Stimulated activated CD4-positive, alpha-beta T cell treated with anti-CD3 and anti-CD28 coated beads, Interleukin-2, amount 100 ng/mL, for 4 hours (primary cell): ENCODE data around the gene RTCA.
"Not testable (repeated sequence)": the region's sequence is repeated elsewhere in the genome, so short reads cannot be mapped to it uniquely, and the experiment has no call there.

Source experiments
- DNase-seq: peaks from one replicate; pipeline ENCODE4 v3.0.0-alpha.2; 2020; ENCODE audit warnings: low read depth

Gene RTCA

GRCh38 chr1:100261686-100262085 is 4.3 kb upstream of the RTCA start:
- DNase-seq: no peak

DNA sequence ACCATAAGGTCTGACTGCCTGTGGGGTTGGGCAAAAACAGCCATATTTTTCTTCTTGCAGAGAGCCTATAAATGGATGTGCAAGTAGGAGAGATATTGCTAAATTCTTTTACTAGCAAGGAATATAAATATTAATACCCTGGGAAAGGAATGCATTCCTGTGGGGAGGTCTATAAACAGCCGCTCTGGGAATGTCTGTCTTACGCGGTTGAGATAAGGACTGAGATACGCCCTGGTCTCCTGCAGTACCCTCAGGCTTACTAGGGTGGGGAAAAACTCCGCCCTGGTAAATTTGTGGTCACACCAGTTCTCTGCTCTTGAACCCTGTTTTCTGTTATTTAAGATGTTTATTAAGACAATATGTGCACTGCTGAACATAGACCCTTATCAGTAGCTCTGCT is 1.9 kb upstream of the RTCA start:
- DNase-seq: not testable (repeated sequence)

DNA sequence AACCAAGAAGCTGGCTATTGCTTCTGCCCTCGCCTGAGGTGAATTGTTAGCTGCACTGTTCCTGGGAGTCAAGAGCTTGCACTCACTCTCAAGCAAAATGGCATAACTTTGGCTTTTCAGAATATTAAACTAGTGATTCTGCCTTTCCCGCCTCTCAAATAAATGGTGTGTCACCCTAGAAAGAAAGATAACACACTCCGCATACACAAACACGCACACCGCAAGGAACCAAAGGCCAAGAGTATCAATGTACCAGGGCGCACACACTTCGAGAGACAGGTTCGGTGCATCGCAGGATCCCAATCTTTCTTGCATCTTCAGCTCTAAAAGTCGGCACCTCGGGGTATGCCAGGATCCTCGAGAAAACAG is 470 bp upstream of the RTCA start:
- no peak for DNase-seq

- no peak for DNase-seq
Observed at GRCh38 chr1:100266741-100267140, 725 bp downstream of the RTCA start.

GRCh38 chr1:100267284-100267683 is 1.3 kb downstream of the RTCA start:
- no peak for DNase-seq

- DNase-seq: no peak
Observed at GRCh38 chr1:100268202-100268601, 2.2 kb downstream of the RTCA start.

- no peak for DNase-seq
Observed at GRCh38 chr1:100277866-100278265, 11.8 kb downstream of the RTCA start.

GRCh38 chr1:100279358-100279923 is 13.4 kb downstream of the RTCA start:
- DNase-seq: no peak

GRCh38 chr1:100279954-100280682 is 14.1 kb downstream of the RTCA start:
- no peak for DNase-seq

DNA sequence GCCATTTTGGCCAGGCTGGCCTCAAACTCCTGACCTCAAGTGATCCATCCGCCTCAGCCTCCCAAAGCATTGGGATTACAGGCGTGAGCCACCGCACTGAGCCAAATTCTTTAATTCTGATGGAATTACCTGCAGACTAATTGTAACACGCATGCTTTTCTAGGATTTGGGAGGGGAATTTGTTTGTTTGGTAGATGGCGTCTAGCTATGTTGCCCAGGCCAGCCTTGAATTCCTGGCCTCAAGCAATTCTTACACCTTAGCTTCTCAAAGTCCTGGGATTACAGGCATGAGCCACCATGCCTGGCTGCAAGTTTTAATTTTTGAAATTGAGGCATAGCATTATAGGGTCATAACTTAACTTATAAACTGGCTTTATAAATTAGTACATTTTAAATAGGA is 18.6 kb downstream of the RTCA start:
- no peak for DNase-seq

GRCh38 chr1:100287162-100287561 is 21.1 kb downstream of the RTCA start:
- no peak for DNase-seq

GRCh38 chr1:100290291-100290690 is 24.3 kb downstream of the RTCA start:
- DNase-seq: no peak

GRCh38 chr1:100292711-100293110 is 26.7 kb downstream of the RTCA start:
- DNase-seq: no peak

DNA sequence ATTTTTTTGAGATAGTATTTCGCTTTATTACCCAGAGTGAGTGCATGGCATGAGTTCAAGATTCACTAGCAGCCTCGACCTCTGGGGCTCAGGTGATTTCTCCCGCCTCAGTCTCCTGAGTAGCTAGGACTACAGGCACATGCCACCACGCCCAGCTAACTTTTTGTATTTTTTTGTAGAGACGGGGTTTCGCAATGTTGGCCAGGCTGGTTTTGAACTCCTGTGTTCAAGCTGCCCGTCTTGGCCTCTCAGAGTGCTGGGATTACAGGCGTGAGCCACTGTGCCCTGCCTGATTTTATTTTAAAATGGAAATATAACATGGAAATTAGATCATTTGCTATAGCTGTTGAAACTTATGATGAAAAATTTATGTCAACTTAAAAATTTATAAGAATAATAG is 30.1 kb downstream of the RTCA start:
- no peak for DNase-seq

- DNase-seq: not testable (repeated sequence)
Observed at GRCh38 chr1:100296997-100297396, 31.0 kb downstream of the RTCA start.

DNA sequence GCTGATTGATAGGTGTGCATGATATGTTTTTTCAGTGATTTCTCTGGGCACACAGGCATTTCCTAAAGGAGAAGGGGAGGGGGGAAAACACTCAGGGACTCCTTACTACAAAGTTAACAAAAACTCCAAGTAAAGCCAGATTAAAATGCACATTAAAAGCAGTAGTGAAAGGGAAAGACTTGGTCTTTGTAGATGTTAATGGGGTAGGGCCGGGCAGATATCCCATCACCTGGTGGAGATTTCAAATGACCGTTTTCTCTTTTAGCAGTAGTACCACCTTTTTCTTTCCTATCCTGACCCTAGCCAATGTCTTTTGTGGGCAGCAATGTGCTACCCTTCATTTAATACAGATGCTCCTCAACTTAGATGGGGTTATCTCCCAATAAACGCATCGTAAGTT is 32.5 kb downstream of the RTCA start:
- DNase-seq: no peak

DNA sequence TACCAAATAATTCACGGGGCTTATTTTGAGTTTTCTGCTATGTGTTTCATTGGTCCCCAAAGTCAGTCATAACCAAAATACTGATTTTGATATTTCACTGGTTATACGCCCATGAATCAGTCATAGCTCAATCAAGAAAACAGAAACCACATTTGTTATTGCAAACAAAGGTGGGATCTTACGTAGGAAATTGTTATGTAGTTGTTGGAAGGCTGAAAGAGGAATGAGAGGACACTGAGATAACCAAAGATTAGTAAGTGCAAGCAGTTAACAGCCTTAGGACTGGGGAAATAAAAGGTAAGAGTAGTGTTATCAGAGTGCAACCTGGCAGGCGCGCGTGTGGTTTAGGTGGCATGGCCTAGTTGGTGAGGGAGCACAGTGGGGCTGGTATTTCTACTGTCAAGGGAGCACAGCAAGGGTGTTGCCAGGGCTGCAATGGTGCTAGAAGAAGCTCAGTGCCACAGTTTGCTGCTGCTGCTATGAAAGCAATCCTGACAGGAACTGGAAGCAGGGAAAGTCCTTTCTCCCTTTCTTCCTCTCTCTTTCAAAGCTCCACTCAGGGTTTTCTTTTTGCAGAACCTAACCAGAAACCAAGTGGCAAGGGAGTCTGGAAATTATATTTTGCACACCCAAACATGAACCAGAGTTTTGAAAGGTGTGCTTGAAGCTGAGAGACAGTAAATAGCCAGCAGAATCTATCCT is 33.7 kb downstream of the RTCA start:
- no peak for DNase-seq

- no peak for DNase-seq
Observed at GRCh38 chr1:100300691-100301090, 34.7 kb downstream of the RTCA start.

GRCh38 chr1:100302739-100303138 is 36.7 kb downstream of the RTCA start:
- no peak for DNase-seq

GRCh38 chr1:100304227-100304626 is 38.2 kb downstream of the RTCA start:
- no peak for DNase-seq

DNA sequence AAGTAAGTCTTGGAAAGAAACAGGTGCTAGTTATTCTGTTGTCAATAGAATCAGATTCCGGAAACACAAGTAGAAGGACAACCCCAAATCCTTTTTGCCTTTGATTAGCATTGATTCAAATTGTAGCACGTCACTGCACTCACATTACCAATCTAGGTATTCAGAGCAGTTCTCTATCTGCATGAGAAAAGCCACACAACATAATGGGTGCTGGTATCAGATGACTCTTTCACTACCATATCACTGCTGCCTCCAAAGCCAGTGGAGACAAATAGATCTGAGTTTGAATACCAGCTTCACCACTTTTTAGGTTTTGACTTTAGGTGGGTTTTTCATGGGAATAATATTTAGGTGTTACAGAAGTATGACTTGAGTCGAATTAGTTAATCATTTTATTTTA is 38.9 kb downstream of the RTCA start:
- DNase-seq: no peak

- DNase-seq: no peak
Observed at GRCh38 chr1:100305954-100306353, 39.9 kb downstream of the RTCA start.

DNA sequence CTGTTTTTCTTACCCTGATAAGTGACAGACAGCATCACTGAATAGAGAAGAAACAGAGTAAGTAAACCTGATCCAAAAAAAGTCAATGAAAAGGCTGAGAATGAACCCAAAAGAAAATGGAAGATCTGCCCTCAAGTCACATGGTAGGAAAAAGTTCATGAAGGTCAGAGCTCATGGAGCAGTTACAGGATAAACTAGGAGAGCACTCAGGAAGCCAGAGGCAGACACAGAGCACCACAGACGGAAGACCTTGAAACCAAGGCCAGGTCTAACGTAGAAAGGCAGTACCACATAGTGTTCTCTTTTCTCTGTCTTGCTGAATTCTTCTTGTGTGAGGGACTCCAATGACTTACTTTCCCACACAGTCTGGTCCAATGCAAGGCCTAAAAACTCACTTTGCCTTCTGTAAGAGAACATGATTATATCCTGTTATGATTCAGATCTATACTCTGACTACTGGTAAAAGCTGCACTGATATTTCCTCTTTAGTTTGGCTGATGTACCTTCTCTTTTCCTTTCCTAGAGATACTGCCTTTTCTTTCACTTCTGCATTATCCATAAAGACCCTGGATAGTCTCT is 40.8 kb downstream of the RTCA start:
- no peak for DNase-seq
